H7 (cell line): ENCODE measurements around the gene RAD54L. TPM values are rescaled to one million over a fixed set of nuclear protein-coding genes. Genes with fewer than 3 reads are reported as not detected.
"Not testable (repeated sequence)": the region's sequence is repeated elsewhere in the genome, so short reads cannot be mapped to it uniquely, and the experiment has no call there.

ENCODE experiments used
- DNase-seq: peaks from one replicate; pipeline ENCODE4 v3.0.0; 2012
- H3K27me3 ChIP-seq: 2 replicates; pipeline ENCODE4 v1.6.0; 2011; ENCODE audit warnings: mild to moderate bottlenecking, low read length; ENCODE audit not compliant: control insufficient read depth, insufficient read depth
- H3K36me3 ChIP-seq: replicated peaks from 2 replicates; pipeline ENCODE4 v1.5.1; 2011; ENCODE audit warnings: low read length; ENCODE audit not compliant: control insufficient read depth, insufficient read depth
- H3K4me3 ChIP-seq: 2 replicates; pipeline ENCODE4 v1.5.1; 2011; ENCODE audit warnings: low read depth, mild to moderate bottlenecking, control low read depth, low read length, moderate library complexity; ENCODE audit not compliant: insufficient read depth
- total RNA-seq: library from RNA; depleted of rRNA; stranded (reverse); fragments of >200 nt; shearing (Covaris generic); gene quantifications from 2 replicates; pipeline ENCODE4 v1.2.3, GENCODE V29; 2014

The RAD54L gene
- total RNA-seq, 1 experiment from 2014 or later, result 46.7 TPM

- H3K4me3 ChIP-seq, result no peak overlapping the region
- H3K36me3 ChIP-seq, result no peaks in the 10 kb centered on the region; the same call in 1 of the 2 replicates
- no peaks in the 10 kb centered on the region for H3K27me3 ChIP-seq
- DNase-seq, result no peak
Measured at GRCh38 chr1:46220808-46221207, 26.8 kb upstream of the RAD54L start.

GRCh38 chr1:46221749-46222148 lies 25.8 kb upstream of the RAD54L start:
- no peaks in the 10 kb centered on the region for H3K27me3 ChIP-seq
- no peak overlapping the region for H3K4me3 ChIP-seq
- H3K36me3 ChIP-seq, result no peaks in the 10 kb centered on the region; the same call in 1 of the 2 replicates
- peak; percentile 70 for DNase-seq

GRCh38 chr1:46223055-46223454 lies 24.5 kb upstream of the RAD54L start:
- not testable (repeated sequence) for DNase-seq, H3K4me3 ChIP-seq, H3K36me3 ChIP-seq, H3K27me3 ChIP-seq

- DNase-seq, result peak; percentile 73
- Histone ChIP-seq H3K4me3 (no peak overlapping the region), H3K36me3 (no peaks in the 10 kb centered on the region; the same call in 1 of the 2 replicates), H3K27me3 (no peaks in the 10 kb centered on the region)
Measured at GRCh38 chr1:46223472-46223943, 24.1 kb upstream of the RAD54L start.

GRCh38 chr1:46224966-46225365 lies 22.6 kb upstream of the RAD54L start:
- Histone ChIP-seq H3K36me3 (no peaks in the 10 kb centered on the region), H3K27me3 (no peaks in the 10 kb centered on the region), H3K4me3 (no peak overlapping the region)
- DNase-seq, result no peak

- not testable (repeated sequence) for H3K4me3 ChIP-seq, H3K27me3 ChIP-seq, H3K36me3 ChIP-seq, DNase-seq
Measured at GRCh38 chr1:46231231-46231630, 16.3 kb upstream of the RAD54L start.

- DNase-seq, result no peak
- no peaks in the 10 kb centered on the region for H3K36me3 ChIP-seq
- H3K27me3 ChIP-seq, result no peaks in the 10 kb centered on the region
- no peak overlapping the region for H3K4me3 ChIP-seq
Measured at GRCh38 chr1:46236882-46237281, 10.7 kb upstream of the RAD54L start.

GRCh38 chr1:46238865-46239264 lies 8.7 kb upstream of the RAD54L start:
- H3K36me3 ChIP-seq, H3K4me3 ChIP-seq, H3K27me3 ChIP-seq, DNase-seq: not testable (repeated sequence)

GRCh38 chr1:46241733-46242132 lies 5.8 kb upstream of the RAD54L start:
- H3K36me3 ChIP-seq, DNase-seq, H3K27me3 ChIP-seq, H3K4me3 ChIP-seq: not testable (repeated sequence)

- H3K36me3 ChIP-seq, result no peaks in the 10 kb centered on the region
Measured at GRCh38 chr1:46242918-46243317, 4.6 kb upstream of the RAD54L start.

GRCh38 chr1:46243831-46244230 lies 3.7 kb upstream of the RAD54L start:
- H3K27me3 ChIP-seq, DNase-seq, H3K36me3 ChIP-seq, H3K4me3 ChIP-seq: not testable (repeated sequence)

More at GRCh38 chr1:46242918-46243317, 4.6 kb upstream of the RAD54L start:
- no peak for DNase-seq
- Histone ChIP-seq H3K4me3 (no peak overlapping the region), H3K27me3 (no peaks in the 10 kb centered on the region)

GRCh38 chr1:46244656-46245371 lies 2.7 kb upstream of the RAD54L start:
- Histone ChIP-seq H3K4me3 (no peak overlapping the region), H3K27me3 (no peaks in the 10 kb centered on the region), H3K36me3 (peaks cover 5% of the 10 kb centered on the region)
- peak; percentile 68 for DNase-seq

GRCh38 chr1:46246136-46246535 lies 1.4 kb upstream of the RAD54L start:
- not testable (repeated sequence) for DNase-seq, H3K27me3 ChIP-seq, H3K4me3 ChIP-seq
- peaks cover 11% of the 10 kb centered on the region for H3K36me3 ChIP-seq

- peak; percentile 83 for DNase-seq
- Histone ChIP-seq H3K36me3 (peaks cover 11% of the 10 kb centered on the region), H3K4me3 (peak overlapping the region; percentile 55), H3K27me3 (no peaks in the 10 kb centered on the region)
Measured at GRCh38 chr1:46246548-46247435, 771 bp upstream of the RAD54L start.
